Gastrocnemius medialis (tissue), 4 donors: ENCODE results near the gene ARHGAP6. TPM values are rescaled to one million over a fixed set of nuclear protein-coding genes. Genes with fewer than 3 reads are reported as not detected.

Experiments
- ATAC-seq, 2 donors: fragments of 150-250 bp; one replicate each; pipeline ENCODE4 v1.9.1; 2016
- DNase-seq, 2 donors: peaks; one replicate each; pipeline ENCODE4 v3.0.0-alpha.2; 2019
- H3K27ac ChIP-seq, 4 donors: fragments of 200-600 bp; sonication (generic); 1 replicate in 1 of 4; 2 replicates in 3 of 4; pipeline ENCODE4 v1.5.1; 2016 to 2018; ENCODE audit warnings: mild to moderate bottlenecking in 2 of 4, moderate library complexity in 1 of 4
- H3K27me3 ChIP-seq, 3 donors: fragments of 200-600 bp; sonication (generic) in 2 of 3; 1 replicate in 1 of 3; 2 replicates in 2 of 3; pipeline versions ENCODE4 v1.5.1 to v1.6.0; 2016 to 2019; ENCODE audit warnings: mild to moderate bottlenecking in 1 of 3, moderate library complexity in 1 of 3
- H3K36me3 ChIP-seq, 2 donors: fragments of 200-600 bp; sonication (generic) in 1 of 2; one replicate each; pipeline ENCODE4 v1.5.1; 2017 to 2018
- H3K4me1 ChIP-seq, 2 donors: fragments of 200-600 bp; sonication (generic) in 1 of 2; one replicate each; pipeline ENCODE4 v1.5.1; 2016 to 2017; ENCODE audit warnings: mild to moderate bottlenecking in 2 of 2
- H3K4me3 ChIP-seq, 4 donors: fragments of 200-600 bp; sonication (generic) in 3 of 4; 1 replicate in 1 of 4; 2 replicates in 3 of 4; pipeline ENCODE4 v1.5.1; 2016 to 2019; ENCODE audit warnings: mild to moderate bottlenecking in 2 of 4
- H3K9me3 ChIP-seq, 3 donors: fragments of 200-600 bp; sonication (generic) in 2 of 3; 1 replicate in 1 of 3; 2 replicates in 2 of 3; pipeline ENCODE4 v1.5.1; 2016 to 2019
- POLR2A ChIP-seq, 2 donors: fragments of 450-650 bp; IDR thresholded peaks; one replicate each; pipeline ENCODE4 v1.6.1; 2017; ENCODE audit warnings: antibody characterized with exemption in 2 of 2, mild to moderate bottlenecking in 2 of 2, moderate library complexity in 2 of 2
- in situ Hi-C, 4 donors: fragments of 200-750 bp; cut with MboI; loops; one replicate each; pipeline versions ENCODE4 v1.15.0 to v1.8.0; 2017; ENCODE audit warnings: low sequenced_read_pairs in 4 of 4
- intact Hi-C: fragments of 100-400 bp; cut with DNase I; formaldehyde crosslinking; loops from one replicate; pipeline ENCODE4 v1.15.1; 2023; ENCODE audit warnings: low total_unique reads
- total RNA-seq, 4 donors: library from RNA; depleted of rRNA; stranded (reverse); fragments of >200 nt; gene quantifications; one replicate each; pipeline versions ENCODE4 v1.1.0 to v1.2.3, GENCODE V29; 2016
- TF ChIP-seq, protein P1 (sequence below), 5 experiments: fragments of 450-650 bp in 3 of 5; fragments of 200-600 bp in 2 of 5; sonication (generic) in 2 of 5; IDR thresholded peaks in 4 of 5; conservative IDR thresholded peaks in 1 of 5; 1 replicate in 4 of 5; 2 replicates in 1 of 5; pipeline ENCODE4 v1.5.1; 2016 to 2019; ENCODE audit warnings: antibody characterized with exemption in 5 of 5, mild to moderate bottlenecking in 3 of 5, moderate library complexity in 3 of 5

Gene ARHGAP6
- total RNA-seq, 4 donors from 2014 or later: 10.7 to 18.0 (median 14.9) TPM

- Histone ChIP-seq H3K27ac (no peak overlapping the region), H3K9me3 (no peaks in the 10 kb centered on the region), H3K27me3 (no peaks in the 10 kb centered on the region), H3K4me3 (no peak overlapping the region), H3K4me1 (no peaks in the 10 kb centered on the region), H3K36me3 (no peaks in the 10 kb centered on the region)
- ATAC-seq (no peak), DNase-seq (no peak)
- intact Hi-C loops (no loop called here), in situ Hi-C loops (no loop called here)
- TF ChIP-seq POLR2A (IDR thresholded peaks at IDR 0.05): no peak
- TF ChIP-seq, protein P1, sequence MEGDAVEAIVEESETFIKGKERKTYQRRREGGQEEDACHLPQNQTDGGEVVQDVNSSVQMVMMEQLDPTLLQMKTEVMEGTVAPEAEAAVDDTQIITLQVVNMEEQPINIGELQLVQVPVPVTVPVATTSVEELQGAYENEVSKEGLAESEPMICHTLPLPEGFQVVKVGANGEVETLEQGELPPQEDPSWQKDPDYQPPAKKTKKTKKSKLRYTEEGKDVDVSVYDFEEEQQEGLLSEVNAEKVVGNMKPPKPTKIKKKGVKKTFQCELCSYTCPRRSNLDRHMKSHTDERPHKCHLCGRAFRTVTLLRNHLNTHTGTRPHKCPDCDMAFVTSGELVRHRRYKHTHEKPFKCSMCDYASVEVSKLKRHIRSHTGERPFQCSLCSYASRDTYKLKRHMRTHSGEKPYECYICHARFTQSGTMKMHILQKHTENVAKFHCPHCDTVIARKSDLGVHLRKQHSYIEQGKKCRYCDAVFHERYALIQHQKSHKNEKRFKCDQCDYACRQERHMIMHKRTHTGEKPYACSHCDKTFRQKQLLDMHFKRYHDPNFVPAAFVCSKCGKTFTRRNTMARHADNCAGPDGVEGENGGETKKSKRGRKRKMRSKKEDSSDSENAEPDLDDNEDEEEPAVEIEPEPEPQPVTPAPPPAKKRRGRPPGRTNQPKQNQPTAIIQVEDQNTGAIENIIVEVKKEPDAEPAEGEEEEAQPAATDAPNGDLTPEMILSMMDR (IDR thresholded peaks at IDR 0.05 in 4 of 5, conservative IDR thresholded peaks at IDR 0.05 in 1 of 5): no peak
Observed at GRCh38 chrX:11600578-11600977, 65.1 kb downstream of the ARHGAP6 start.

DNA sequence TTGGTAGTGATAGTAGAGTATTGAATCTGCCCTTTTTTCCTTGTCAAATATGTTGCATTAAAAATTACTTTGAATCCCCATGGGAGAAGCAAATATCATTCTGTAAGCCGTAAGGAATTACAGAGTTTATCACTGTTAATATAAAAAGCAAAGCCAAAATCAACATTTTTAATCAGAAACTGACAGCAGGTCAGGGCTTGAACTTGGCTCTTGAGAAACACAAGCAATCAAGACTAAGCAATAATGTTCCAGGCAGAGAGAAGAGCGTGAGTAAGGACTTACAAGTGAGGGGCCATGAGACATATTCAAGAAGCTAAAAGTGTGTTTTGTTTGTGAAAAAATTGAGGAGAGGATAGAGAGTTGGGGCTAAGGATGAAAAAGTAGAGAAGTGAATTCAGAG is 68.2 kb downstream of the ARHGAP6 start:
- Histone ChIP-seq H3K36me3 (no peaks in the 10 kb centered on the region), H3K27me3 (no peaks in the 10 kb centered on the region), H3K4me1 (no peaks in the 10 kb centered on the region), H3K27ac (no peak overlapping the region), H3K4me3 (no peak overlapping the region), H3K9me3 (no peaks in the 10 kb centered on the region)
- ATAC-seq (no peak), DNase-seq (no peak)
- intact Hi-C loops (no loop called here), in situ Hi-C loops (no loop called here)
- TF ChIP-seq, protein P1 (IDR thresholded peaks at IDR 0.05 in 4 of 5, conservative IDR thresholded peaks at IDR 0.05 in 1 of 5): no peak
- TF ChIP-seq POLR2A (IDR thresholded peaks at IDR 0.05): no peak

DNA sequence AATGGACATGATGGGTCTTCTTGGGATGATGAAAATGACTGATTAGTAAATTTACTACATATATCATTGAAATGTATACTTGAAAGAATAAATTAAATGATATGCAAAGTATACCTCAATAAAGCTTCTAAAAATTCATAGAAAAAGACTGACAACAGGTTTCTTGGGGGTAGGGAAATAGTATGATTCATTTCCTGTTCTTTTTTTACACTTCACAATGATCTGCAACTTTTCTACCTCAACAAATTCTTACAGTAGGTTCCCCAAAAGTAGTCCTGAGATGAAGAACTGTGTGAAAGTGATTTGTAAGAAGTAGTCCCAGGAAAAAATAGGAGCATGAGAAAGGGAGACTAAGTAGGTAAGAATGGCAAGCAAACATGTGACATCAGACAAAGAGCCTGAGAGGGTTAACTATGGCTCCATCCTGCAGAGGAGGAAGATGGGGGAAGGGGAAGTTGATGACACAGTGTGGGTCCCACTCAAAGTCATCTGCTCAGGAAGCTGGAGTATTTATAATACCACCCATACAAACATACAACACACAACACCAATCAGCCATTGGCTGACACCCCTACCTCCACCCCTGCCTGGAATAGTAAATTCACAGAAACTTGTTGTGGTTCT is 73.9 kb downstream of the ARHGAP6 start:
- TF ChIP-seq POLR2A (IDR thresholded peaks at IDR 0.05): no peak
- TF ChIP-seq, protein P1 (IDR thresholded peaks at IDR 0.05 in 4 of 5, conservative IDR thresholded peaks at IDR 0.05 in 1 of 5): no peak
- no peak for DNase-seq
- H3K27me3 ChIP-seq: no peaks in the 10 kb centered on the region
- no peak overlapping the region for H3K4me3 ChIP-seq
- in situ Hi-C loops (no loop called here), intact Hi-C loops (no loop called here)
- peaks cover 0 to 3% of the 10 kb centered on the region in 2 donors for H3K4me1 ChIP-seq
- no peaks in the 10 kb centered on the region for H3K36me3 ChIP-seq
- H3K27ac ChIP-seq: no peak overlapping the region
- no peaks in the 10 kb centered on the region for H3K9me3 ChIP-seq
- no peak for ATAC-seq

GRCh38 chrX:11589641-11590040 is 76.1 kb downstream of the ARHGAP6 start:
- no peak for ATAC-seq
- in situ Hi-C loops (no loop called here), intact Hi-C loops (no loop called here)

More at GRCh38 chrX:11589641-11590040, 76.1 kb downstream of the ARHGAP6 start:
- no peak overlapping the region for H3K27ac ChIP-seq
- H3K4me3 ChIP-seq: no peak overlapping the region
- TF ChIP-seq, protein P1 (IDR thresholded peaks at IDR 0.05 in 4 of 5, conservative IDR thresholded peaks at IDR 0.05 in 1 of 5): no peak
- no peak for TF ChIP-seq POLR2A (IDR thresholded peaks at IDR 0.05)
- peaks cover 0 to 3% of the 10 kb centered on the region in 2 donors for H3K4me1 ChIP-seq
- H3K27me3 ChIP-seq: no peaks in the 10 kb centered on the region
- DNase-seq: no peak
- no peaks in the 10 kb centered on the region for H3K36me3 ChIP-seq
- no peaks in the 10 kb centered on the region for H3K9me3 ChIP-seq
